Right cardiac atrium (tissue), 5 donors: Measurements from ENCODE around the gene CHDH. TPM values are rescaled to one million over a fixed set of nuclear protein-coding genes. Genes with fewer than 3 reads are reported as not detected.

Experiments used
- ATAC-seq, 2 donors: fragments of 200-7000 bp; cut with Tn5 transposase; one replicate each; pipeline versions ENCODE4 v1.8.0 to v1.9.1; 2020; ENCODE audit warnings: moderate library complexity in 2 of 2, mild to moderate bottlenecking in 1 of 2
- DNase-seq, 3 donors: peaks; one replicate each; pipeline ENCODE4 v3.0.0-alpha.2; 2020
- H3K27ac ChIP-seq: one replicate; pipeline ENCODE4 v1.5.1; 2013; ENCODE audit warnings: mild to moderate bottlenecking, low read length, control low read depth, moderate library complexity
- H3K27me3 ChIP-seq: one replicate; pipeline ENCODE4 v1.6.1; 2013; ENCODE audit not compliant: control insufficient read depth, insufficient read depth
- H3K4me1 ChIP-seq: one replicate; pipeline ENCODE4 v1.6.1; 2013; ENCODE audit warnings: low read length; ENCODE audit not compliant: control insufficient read depth, insufficient read depth
- H3K4me3 ChIP-seq: one replicate; pipeline ENCODE4 v1.5.1; 2013; ENCODE audit warnings: low read length, control low read depth
- H3K9me3 ChIP-seq: one replicate; pipeline ENCODE4 v1.6.1; 2013; ENCODE audit warnings: low read length; ENCODE audit not compliant: control insufficient read depth
- WGBS: extraction: QIAGEN DNeasy Blood & Tissue Kit; methylation state at CpG from one replicate; pipeline ENCODE4 v1.1.7; 2013; 5-methylcytosine and 5-hydroxymethylcytosine counted together
- intact Hi-C, 4 donors: fragments of 100-400 bp; cut with DNase I; formaldehyde crosslinking; loops; one replicate each; pipeline versions ENCODE4 v1.11.0 to v1.14.0; 2022 to 2023
- long read RNA-seq, 4 donors: library from polyadenylated mRNA; unstranded; transcript quantifications; one replicate each; pipeline ENCODE4 v2.0.0, GENCODE V29; 2020 to 2021
- polyA plus RNA-seq: library from polyadenylated mRNA; stranded (reverse); fragments of 200-250 nt; gene quantifications from one replicate; pipeline ENCODE4 v1.2.3, GENCODE V29; 2013
- total RNA-seq, 4 donors: library from RNA; stranded (reverse); fragmentation: NEBNext Ultra II Directional; extraction: Animal tissue kit (Norgen Biotek cat#: 25700); gene quantifications; one replicate each; pipeline ENCODE4 v1.2.1, GENCODE V29; 2021
- donor health status: healthy with polysubstance abuse.
- donor health status: DM: no; HTN: yes; CAD: no.
- donor health status: DM: no; HTN: no; CAD: no.
- donor health status: DM: no; HTN: yes; CAD: no; lungs with severe emphysema.
- donor health status: DM: yes; HTN: yes; CAD: no.

CHDH gene
- total RNA-seq (1 to 10 TPM; 4.6 to 8.2 (median 6.9) TPM), polyA plus RNA-seq (2.2 TPM)
- long read RNA-seq, donor 1, full-length matches to known transcripts: 29 of 50 reads
- long read RNA-seq, donor 1, partial matches to known transcripts: 7 of 50 reads
- long read RNA-seq, donor 1, other reads (novel, unspliced or antisense): 14 of 50 reads
- long read RNA-seq, donor 2, full-length matches to known transcripts: 28 of 44 reads
- long read RNA-seq, donor 2, partial matches to known transcripts: 1 of 44 reads
- long read RNA-seq, donor 2, other reads (novel, unspliced or antisense): 15 of 44 reads
- long read RNA-seq, donor 3, full-length matches to known transcripts: 68 of 96 reads
- long read RNA-seq, donor 3, partial matches to known transcripts: 9 of 96 reads
- long read RNA-seq, donor 3, other reads (novel, unspliced or antisense): 19 of 96 reads
- long read RNA-seq, donor 4, full-length matches to known transcripts: 18 of 27 reads
- long read RNA-seq, donor 4, partial matches to known transcripts: 2 of 27 reads
- long read RNA-seq, donor 4, other reads (novel, unspliced or antisense): 7 of 27 reads

GRCh38 chr3:53846134-53846850, at the start of gene CHDH, which contains the start of gene IL17RB:
Gene CHDH, minus strand, starts transcription at chr3:53846419. Its CDS starts 22,411 bp downstream, at chr3:53824008.
Gene IL17RB, plus strand, starts transcription at chr3:53846568. Its CDS starts 21 bp downstream, at chr3:53846589.
- H3K27me3 ChIP-seq: no peaks in the 10 kb centered on the region
- ATAC-seq (peak; percentile 84 to 87), DNase-seq (peak; percentile 60 to 86 (median 83))
- H3K4me3 ChIP-seq: peak within 1 kb of the TSS; percentile 58
- intact Hi-C loops: no loop called here
- 2% methylated on average over 91 of the region's 91 CpGs for WGBS
- no peak within 1 kb of the TSS for H3K27ac ChIP-seq
- no peaks in the 10 kb centered on the region for H3K9me3 ChIP-seq
- peaks cover 6% of the 10 kb centered on the region for H3K4me1 ChIP-seq

GRCh38 chr3:53892286-53892637, 46.0 kb upstream of the CHDH start:
- Histone ChIP-seq H3K9me3 (no peaks in the 10 kb centered on the region), H3K27ac (peak overlapping the region; percentile 99), H3K4me1 (no peaks in the 10 kb centered on the region), H3K4me3 (peak overlapping the region; percentile 95), H3K27me3 (no peaks in the 10 kb centered on the region)
- intact Hi-C loops: no loop called here
- no peak for ATAC-seq
- no peak for DNase-seq
- WGBS: 41% methylated on average over 4 of the region's 4 CpGs

GRCh38 chr3:53891497-53892285, 45.5 kb upstream of the CHDH start, which contains the start of gene SELENOK:
Gene SELENOK, minus strand, starts transcription at chr3:53891859.
- peak within 1 kb of the TSS; percentile 99 for H3K27ac ChIP-seq
- intact Hi-C loops: no loop called here
- ATAC-seq (peak; percentile 99), DNase-seq (peak; percentile 99)
- H3K4me1 ChIP-seq: no peaks in the 10 kb centered on the region
- H3K27me3 ChIP-seq: no peaks in the 10 kb centered on the region
- WGBS: under 1% methylated on average over 73 of the region's 73 CpGs
- no peaks in the 10 kb centered on the region for H3K9me3 ChIP-seq
- H3K4me3 ChIP-seq: peak within 1 kb of the TSS; percentile 95

- 4% methylated on average over 21 of the region's 21 CpGs for WGBS
- H3K4me1 ChIP-seq: no peaks in the 10 kb centered on the region
- H3K27me3 ChIP-seq: no peaks in the 10 kb centered on the region
- peak overlapping the region; percentile 88 for H3K27ac ChIP-seq
- intact Hi-C loops: no loop called here
- DNase-seq: peak in 1 of 3 donors; percentile 11
- H3K9me3 ChIP-seq: no peaks in the 10 kb centered on the region
- peak overlapping the region; percentile 95 for H3K4me3 ChIP-seq
- ATAC-seq: no peak
Measured at GRCh38 chr3:53890726-53891475, 44.7 kb upstream of the CHDH start.

GRCh38 chr3:53888232-53888631, 42.0 kb upstream of the CHDH start:
- Histone ChIP-seq H3K4me3 (no peak overlapping the region), H3K9me3 (no peaks in the 10 kb centered on the region), H3K27ac (no peak overlapping the region), H3K27me3 (no peaks in the 10 kb centered on the region), H3K4me1 (no peaks in the 10 kb centered on the region)
- WGBS: 48% methylated on average over 1 of the region's 1 CpG
- intact Hi-C loops: no loop called here
- DNase-seq: no peak
- ATAC-seq: no peak

- Histone ChIP-seq H3K27me3 (no peaks in the 10 kb centered on the region), H3K27ac (no peak overlapping the region), H3K4me1 (no peaks in the 10 kb centered on the region), H3K9me3 (no peaks in the 10 kb centered on the region), H3K4me3 (no peak overlapping the region)
- intact Hi-C loops: no loop called here
- no peak for DNase-seq
- ATAC-seq: no peak
Measured at GRCh38 chr3:53887446-53887845, 41.2 kb upstream of the CHDH start.

GRCh38 chr3:53885239-53885638, 39.0 kb upstream of the CHDH start:
- H3K4me3 ChIP-seq: no peak overlapping the region
- DNase-seq (no peak), ATAC-seq (no peak)
- no peaks in the 10 kb centered on the region for H3K27me3 ChIP-seq
- WGBS: 85% methylated on average over 3 of the region's 3 CpGs
- no peak overlapping the region for H3K27ac ChIP-seq
- H3K9me3 ChIP-seq: no peaks in the 10 kb centered on the region
- H3K4me1 ChIP-seq: peaks cover 7% of the 10 kb centered on the region
- intact Hi-C loops: no loop called here

GRCh38 chr3:53884623-53885022, 38.4 kb upstream of the CHDH start:
- no peaks in the 10 kb centered on the region for H3K9me3 ChIP-seq
- no peak overlapping the region for H3K27ac ChIP-seq
- DNase-seq (no peak), ATAC-seq (no peak)
- intact Hi-C loops: no loop called here
- 95% methylated on average over 11 of the region's 11 CpGs for WGBS
- no peaks in the 10 kb centered on the region for H3K27me3 ChIP-seq
- no peak overlapping the region for H3K4me3 ChIP-seq
- peaks cover 7% of the 10 kb centered on the region for H3K4me1 ChIP-seq

- no peak for DNase-seq
- ATAC-seq: no peak
- Histone ChIP-seq H3K4me3 (no peak overlapping the region), H3K9me3 (no peaks in the 10 kb centered on the region), H3K27ac (no peak overlapping the region), H3K27me3 (no peaks in the 10 kb centered on the region), H3K4me1 (peaks cover 7% of the 10 kb centered on the region)
- WGBS: 81% methylated on average over 4 of the region's 4 CpGs
- intact Hi-C loops: no loop called here
Measured at GRCh38 chr3:53883008-53883407, 36.8 kb upstream of the CHDH start.
